GM19455 (cell line): ENCODE data around the gene DNAH1.
"Not testable (repeated sequence)": the region's sequence is repeated elsewhere in the genome, so short reads cannot be mapped to it uniquely, and the experiment has no call there.

Experiments
- ATAC-seq: cut with Tn5 transposase; IDR thresholded peaks from one replicate; pipeline ENCODE4 v1.9.1; 2021; ENCODE audit not compliant: unreplicated experiment

Gene DNAH1

DNA sequence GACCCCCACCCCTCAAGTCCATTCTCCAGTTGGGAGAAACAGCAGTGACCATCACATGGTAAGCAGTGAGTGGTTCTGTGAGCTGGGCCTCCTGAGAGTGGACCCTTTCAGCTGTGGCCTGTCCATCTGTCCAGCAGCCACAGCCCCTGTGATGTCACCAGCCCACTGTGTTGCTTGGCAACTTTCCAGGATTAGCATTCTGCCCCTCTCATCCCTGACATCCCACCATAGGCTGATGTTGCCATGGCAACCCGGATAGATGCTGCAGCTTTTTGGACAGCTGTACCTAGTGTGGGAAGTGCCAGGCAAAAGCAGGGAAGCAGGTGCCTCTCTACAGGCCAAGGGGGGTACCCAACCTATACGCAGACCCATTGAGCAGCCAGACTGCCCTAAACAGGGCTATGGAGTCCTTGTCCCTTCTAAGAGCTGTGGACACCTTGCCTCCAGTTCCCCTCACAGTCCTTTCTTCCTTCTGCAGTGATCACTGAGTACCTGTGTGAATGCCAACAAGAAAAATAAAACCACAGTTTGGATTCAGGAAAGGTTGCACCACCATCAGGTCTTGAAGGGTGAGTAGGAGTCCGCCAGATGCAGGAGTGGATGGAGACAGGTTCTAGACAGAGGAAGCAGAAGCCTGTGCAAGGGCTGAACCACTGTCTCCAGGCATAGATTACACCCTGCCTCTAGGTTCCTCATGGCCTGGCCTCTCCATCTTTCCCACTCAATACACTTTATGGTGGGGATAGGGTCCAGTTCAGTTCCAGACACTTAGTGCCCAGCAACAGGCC is at the start of gene DNAH1:
DNAH1 (plus strand) TSS at position 343 of the 788 bp plus-strand sequence. CDS start 6,124 bp downstream, outside the sequence.
- no peak for ATAC-seq

GRCh38 chr3:52268036-52268435 is 48.1 kb upstream of the DNAH1 start:
- no peak for ATAC-seq

DNA sequence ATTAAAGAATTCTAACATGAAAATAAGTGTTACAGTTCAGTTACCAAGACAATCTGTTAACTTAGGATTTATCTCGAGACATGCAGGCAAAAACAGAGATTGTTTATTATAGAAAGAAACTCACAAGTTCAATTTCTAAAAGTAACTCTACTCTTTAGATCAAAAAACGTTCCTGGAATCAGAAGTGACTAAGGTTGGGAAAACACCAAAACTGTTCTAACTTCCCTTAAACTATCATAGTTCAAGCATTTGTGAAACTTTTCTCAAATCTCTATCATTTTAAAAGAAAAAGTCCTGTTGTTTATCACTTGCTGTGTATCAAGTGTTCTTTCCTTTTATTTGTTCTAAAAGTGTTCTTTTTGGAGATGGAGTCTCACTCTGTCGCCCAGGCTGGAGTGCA is 46.3 kb upstream of the DNAH1 start:
- ATAC-seq: no peak

DNA sequence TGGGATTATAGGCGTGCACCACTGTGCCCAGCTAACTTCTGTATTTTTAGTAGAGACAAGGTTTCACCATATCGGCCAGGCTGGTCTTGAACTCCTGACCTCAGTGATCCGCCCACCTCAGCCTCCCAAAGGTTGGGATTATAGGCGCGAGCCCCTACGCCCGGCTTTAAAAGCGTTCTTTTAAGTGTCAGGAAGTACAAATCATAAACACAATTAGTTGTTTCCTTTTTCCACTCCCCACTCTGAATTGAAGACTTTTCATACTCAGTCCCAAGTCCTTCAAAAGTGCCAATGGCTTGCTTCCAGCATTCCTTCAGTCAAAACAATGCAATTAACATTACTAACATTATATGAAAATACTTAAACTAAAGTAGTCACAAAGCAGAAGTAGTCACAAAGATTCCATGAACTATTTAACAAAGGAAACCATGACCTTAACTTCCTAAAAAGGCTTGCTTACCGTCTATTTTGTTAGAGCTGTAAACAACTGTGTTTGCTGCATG is 45.8 kb upstream of the DNAH1 start:
- ATAC-seq: no peak

GRCh38 chr3:52272172-52272571 is 43.9 kb upstream of the DNAH1 start:
- not testable (repeated sequence) for ATAC-seq

DNA sequence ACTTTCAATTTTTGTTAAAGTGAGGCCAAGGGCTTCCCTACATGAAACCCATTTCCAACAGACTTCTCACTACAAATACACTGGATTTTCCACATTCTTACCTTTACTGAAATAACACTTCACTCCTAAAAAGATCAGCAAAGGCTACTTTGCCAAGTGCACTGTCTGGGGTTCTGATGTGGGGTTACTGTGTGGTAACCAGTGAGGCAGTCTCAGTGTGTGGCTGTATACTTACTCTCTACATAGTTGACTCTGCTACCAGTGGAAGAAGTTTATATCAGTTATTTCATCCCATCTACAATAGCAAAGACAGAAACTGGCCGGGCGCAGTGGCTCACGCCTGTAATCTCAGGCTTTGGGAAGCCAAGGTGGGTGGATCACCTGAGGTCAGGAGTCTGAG is 43.3 kb upstream of the DNAH1 start:
- ATAC-seq: no peak

- ATAC-seq: not testable (repeated sequence)
Observed at GRCh38 chr3:52274781-52275180, 41.3 kb upstream of the DNAH1 start.

DNA sequence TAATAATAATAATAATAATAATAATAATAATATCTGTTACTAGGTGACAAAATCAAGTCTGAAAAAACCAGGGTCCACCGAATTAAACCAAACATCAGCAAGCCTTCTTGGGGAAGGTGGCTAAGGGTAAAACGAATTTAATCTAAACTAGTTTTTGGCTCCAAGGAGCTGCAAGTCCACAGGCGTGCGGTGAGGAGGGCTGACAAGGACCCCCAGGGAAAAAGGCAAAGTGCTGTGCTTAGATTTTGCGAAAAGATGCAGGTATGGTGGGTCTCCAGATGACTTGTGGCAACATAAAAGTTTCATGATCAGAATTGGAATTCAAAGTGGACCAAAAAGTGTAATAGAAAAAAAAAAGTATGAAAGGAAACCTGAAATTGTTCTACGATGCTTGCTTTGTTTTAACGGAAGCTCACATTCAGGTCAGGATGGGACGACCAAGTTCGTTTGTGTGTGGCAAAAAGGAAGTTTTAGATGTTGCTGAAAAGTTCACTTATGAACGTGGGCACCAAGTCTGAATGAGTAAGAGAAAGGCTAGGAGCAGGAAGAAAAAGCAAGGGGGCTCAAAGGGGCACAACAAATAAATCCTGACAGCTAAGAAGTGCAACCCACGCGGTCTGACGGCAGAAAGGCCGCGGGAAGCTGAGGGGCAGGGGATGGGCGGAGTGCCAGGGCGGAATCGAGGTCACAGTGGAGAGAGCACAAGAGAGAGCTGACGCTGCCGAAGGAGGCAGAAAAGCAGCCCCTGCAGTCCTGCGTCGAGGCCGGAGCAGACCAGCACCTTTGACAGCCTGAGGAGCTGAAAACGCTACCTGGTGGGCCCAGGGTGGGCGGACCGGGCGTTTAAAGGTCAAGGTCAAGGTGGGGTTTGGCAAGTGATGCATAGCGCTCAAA is 38.8 kb upstream of the DNAH1 start:
- no peak for ATAC-seq

- peak; percentile 51 for ATAC-seq
Observed at GRCh38 chr3:52277972-52278509, 38.1 kb upstream of the DNAH1 start.

- peak; percentile 78 for ATAC-seq
Observed at GRCh38 chr3:52278510-52279069, 37.5 kb upstream of the DNAH1 start, which contains the start of gene WDR82. Gene WDR82 (minus strand): TSS chr3:52278649. CDS start chr3:52278361, 288 bp downstream.

GRCh38 chr3:52279596-52279995 is 36.5 kb upstream of the DNAH1 start:
- ATAC-seq: no peak

DNA sequence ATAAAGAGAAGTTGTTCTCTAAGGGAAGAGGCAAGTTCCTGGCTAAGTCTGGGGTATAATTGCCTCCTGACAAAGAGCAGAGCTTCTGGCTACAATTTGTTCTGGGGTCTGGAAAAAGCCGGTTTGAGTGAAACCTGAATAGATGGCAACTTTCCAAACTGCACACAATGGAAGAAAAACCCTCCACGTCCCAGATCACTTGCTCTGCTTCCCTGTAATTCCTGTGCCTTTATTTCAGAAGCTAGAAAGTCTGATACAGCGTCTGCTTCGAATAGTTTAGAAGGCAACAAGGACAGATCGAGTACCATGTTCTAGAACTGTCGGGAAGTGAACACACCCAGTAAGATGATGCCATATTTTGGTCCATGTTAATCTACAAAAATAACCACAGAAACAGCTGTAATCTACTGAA is 36.1 kb upstream of the DNAH1 start:
- ATAC-seq: no peak

GRCh38 chr3:52281981-52282801 is 33.9 kb upstream of the DNAH1 start:
- no peak for ATAC-seq

DNA sequence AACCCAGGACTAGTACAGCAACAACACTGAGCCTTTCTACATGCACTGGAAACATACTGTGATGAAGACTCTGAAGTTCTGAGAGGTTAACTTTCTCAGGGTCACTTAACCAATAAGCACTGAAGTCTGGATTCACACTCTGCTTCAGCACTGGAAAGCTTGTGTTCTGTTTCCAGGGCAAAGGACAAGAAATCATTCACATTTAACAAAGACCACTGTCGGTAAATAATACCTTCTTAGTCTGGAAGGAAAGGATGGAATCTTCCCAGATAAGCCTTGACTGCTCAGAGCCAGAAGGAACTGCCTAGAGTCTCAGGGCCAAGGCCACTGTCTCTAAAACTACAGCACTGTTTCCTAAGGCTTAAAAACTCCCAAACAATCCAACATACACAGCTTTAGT is 32.8 kb upstream of the DNAH1 start:
- no peak for ATAC-seq

DNA sequence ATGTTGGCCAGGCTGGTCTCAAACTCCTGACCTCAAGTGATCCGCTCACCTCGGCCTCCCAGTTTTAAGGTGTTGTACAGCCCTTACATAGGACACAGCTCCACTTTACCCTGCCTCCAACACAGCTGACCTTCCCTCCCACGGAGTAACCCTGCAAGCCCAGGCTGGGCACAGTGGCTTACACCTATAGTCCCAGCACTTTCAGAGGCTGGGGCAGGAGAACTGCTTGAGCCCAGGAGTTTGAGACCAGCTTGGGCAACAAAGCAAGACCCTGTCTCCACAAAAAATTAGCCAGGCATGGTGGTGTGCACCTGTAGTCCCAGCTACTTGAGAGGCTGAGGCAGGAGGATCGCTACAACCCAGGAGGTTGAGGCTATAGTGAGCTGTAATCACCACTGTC is 32.1 kb upstream of the DNAH1 start:
- not testable (repeated sequence) for ATAC-seq

GRCh38 chr3:52286777-52287110 is 29.4 kb upstream of the DNAH1 start:
- ATAC-seq: no peak

DNA sequence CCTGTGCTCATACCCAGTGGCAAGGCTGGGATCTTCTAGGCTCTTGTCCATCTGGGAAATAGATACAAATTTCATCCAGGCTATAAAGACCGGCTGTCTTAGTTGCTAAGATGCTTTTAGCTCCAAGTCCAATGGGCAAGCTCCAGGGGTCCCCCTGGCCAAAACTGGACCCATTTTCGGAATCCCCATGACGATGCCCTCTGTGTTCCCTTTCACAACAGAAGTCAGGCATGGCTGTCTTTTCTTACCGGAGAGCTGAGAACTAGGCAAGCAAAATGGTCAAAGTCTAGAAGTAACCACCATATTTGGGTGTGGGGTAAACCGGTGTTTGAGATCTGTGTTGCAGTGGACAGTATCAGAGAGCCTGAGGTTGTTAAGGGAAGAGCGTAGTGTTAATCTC is 27.4 kb upstream of the DNAH1 start:
- no peak for ATAC-seq

- no peak for ATAC-seq
Observed at GRCh38 chr3:52289338-52289746, 26.8 kb upstream of the DNAH1 start.

DNA sequence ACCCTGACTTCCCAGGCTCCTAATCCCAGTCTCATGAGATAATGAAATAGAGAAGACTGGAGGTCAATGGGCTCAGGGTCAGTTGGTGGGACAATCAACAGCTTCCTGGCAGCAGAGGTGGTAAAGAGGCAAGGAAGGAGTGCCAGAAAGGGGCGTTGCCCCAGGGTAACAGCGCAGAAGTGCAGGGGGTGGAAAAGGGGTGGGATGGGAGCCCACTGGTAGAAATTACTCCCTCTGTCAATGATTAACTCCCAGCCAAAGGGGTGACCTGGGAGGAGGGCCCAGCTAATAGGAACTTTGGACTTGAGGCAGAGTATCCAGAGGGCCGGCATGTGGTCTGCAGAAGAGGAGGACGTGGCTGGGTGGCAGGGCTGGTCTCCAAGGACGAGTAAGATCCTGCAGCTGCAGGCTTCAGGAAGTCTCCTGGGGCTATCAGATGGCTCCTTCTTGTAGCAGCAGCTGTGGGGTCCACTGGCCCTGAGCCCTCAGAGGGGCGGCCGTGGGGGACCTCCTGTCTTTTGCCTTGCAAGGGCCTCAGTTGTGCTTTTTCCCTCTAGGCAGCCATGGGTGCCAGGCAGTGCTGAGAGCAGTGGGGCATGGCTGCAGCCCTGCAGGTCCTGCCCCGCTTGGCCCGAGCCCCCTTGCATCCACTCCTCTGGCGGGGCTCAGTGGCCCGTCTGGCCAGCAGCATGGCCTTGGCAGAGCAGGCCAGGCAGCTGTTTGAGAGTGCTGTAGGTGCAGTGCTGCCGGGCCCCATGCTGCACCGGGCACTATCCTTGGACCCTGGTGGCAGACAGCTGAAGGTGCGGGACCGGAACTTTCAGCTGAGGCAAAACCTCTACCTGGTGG is 26.1 kb upstream of the DNAH1 start:
- ATAC-seq: no peak
